HG03571 (cell line): ENCODE data around the gene MGAT5.

Experiments
- ATAC-seq: cut with Tn5 transposase; IDR thresholded peaks from one replicate; pipeline ENCODE4 v1.9.1; 2021; ENCODE audit not compliant: unreplicated experiment

Gene MGAT5

DNA sequence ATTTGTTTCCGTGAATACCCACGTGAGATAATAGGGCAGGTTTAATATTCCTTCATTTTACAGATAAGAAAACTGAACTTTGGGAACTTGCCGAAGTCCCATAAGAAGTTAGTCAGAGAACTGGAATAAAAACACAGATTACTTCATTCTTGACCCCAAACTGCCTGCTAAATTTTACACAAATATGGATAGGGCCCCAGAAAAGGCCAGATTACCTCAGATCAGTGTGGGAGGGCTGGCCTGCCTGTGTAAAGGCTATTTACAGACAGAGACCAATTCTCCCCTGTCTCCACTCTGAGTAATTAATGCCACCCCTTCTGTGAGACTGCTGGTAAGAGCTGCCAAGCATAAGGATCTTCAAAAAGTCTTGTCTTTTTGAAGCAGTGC lies 139.2 kb downstream of the MGAT5 start:
- ATAC-seq: no peak

DNA sequence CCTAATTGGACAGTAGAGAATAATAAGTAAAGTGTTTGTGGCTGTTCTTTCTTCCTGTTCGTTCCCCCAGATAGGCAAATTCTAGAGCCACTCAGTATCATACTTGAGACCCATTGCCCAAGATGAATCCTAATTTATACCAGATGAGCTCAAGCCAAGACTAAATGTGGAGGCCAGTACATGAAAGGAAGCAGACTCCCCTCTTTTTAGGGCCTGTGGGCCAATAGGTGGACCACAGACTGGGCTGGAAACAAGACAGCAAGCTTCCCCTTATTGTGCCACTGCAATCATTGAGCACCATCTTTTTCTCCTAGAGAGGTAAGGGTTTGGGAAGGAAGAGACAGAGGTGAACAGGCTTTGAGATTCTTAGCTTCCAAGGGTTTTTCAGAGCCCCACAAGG lies 141.9 kb downstream of the MGAT5 start:
- no peak for ATAC-seq

DNA sequence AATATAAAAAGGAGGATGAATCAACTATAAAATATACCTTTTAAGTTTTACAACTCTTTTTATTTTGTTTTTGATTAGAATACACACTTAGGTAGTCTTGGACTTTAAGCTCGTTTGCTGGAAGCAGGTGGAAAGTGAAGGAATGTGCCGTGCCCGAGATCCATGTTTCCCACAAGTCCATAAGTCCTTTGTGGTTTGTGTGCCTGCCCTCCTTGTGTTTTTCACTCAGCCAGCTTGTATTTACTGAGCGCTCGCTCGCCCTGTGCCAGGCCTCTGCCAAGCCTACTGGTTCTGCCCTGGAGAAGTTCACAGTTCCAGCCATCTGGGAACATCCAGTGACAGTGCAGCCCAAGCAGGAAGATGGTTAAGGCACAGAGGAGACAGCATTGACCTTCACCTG lies 142.6 kb downstream of the MGAT5 start:
- no peak for ATAC-seq

DNA sequence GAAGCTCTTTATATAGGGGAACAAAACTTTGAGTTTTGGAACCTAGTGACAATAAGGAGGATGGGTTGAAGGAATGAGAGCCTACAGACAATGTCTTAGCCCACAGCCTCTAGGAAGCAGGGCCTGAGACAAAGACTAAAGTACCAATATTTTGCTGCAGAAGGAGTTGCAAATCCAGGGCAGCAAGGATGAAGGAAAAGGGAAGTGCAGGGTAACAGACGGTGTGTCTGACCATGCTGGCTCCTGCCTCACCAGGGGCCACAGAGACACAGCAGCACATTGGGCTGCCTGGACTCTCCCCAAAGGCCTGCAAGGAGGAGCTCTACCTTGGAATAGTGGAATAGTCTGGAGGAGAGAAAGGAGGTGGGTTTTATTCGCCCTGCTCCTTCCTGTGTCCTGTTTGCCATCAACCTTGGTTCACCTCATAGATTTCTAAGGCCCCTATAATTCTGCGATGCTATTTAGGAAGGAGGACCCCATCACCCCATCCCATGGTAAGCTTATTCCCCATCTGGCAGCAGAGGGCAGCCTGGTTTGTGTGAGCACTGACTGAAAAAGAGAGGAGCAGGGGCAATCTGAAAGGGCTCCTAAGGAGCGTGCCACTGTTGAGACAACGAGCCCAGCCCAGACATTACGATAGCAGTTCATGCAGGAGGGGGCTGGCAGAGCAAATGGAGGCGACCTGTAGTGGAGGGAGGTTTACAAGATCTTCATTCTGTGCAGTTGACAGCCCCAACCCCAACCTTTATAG lies 143.4 kb downstream of the MGAT5 start:
- ATAC-seq: no peak

DNA sequence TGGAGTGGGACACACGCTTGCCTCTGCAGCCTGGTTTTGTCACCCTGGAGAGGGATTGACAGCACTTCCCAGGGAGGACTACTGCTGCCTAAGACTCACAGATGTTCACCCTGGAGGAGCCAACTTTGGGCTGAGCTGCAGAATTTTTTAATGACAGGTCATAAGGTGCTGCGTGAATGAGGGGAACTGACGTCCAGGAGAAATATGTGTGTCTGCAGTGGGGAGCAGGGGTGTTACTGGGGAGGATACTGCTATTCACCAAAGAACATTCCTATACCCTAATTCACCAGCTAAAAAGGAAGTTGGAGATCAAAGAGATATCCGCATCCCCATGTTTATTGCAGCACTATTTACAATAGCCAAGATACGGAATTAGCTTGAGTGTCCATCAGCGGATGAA lies 144.4 kb downstream of the MGAT5 start:
- no peak for ATAC-seq

DNA sequence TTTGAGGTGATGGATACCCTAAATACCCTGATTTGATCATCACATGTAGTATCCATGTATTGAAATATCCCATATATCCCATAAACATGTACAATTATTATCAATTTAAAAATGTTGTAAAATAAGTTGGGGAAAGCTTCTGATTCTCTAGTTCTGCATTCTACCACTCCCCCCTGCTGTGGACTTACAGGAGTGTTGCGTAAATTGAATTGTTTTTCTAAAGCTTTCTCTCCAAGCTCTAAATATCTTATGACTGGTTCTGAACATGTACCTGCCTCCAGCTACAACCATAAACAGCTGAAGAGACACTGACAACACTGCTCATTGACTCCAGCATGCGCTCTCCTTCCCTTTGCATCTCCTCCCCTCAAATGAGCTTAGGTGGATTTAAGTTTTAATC lies 145.2 kb downstream of the MGAT5 start:
- ATAC-seq: no peak

DNA sequence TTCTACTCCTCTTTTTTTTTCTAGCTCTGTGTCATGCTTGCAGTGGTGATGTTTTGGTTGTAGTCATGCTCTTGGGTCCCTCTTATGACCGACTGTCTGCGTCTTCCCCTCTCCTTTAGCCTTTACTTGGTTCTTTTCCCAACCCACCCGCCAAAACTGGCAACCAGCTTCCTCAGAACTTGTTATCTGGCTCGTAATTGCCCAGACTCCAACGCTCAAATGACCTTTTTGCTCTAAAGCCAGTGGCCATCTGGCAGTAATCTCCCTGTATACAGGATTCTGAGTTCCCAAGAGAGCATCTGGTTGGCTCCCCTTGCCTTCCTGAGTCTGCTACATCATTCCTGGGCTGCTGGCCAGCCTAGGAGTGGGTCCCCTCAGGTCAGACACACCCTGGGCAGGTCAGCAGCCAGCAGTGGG lies 147.2 kb downstream of the MGAT5 start:
- no peak for ATAC-seq

DNA sequence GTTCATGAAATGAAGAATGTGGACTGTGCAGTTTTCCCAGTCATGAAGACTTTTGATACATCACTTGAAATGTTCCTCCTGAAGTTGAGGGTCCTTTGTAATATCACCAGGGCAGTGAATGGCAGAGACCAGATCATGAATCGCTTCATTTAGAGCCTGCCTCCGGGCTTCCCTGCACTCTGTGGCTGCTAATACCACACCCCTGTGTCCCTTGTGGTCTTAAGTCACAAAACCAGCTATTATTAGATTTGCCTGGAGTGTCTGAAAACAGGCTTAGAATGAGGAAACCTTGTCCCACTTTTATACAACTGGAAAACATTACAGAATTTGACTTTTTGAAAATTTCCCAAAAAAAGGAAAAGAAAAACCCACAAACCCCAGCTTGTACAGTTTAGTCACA lies 147.9 kb downstream of the MGAT5 start:
- no peak for ATAC-seq

DNA sequence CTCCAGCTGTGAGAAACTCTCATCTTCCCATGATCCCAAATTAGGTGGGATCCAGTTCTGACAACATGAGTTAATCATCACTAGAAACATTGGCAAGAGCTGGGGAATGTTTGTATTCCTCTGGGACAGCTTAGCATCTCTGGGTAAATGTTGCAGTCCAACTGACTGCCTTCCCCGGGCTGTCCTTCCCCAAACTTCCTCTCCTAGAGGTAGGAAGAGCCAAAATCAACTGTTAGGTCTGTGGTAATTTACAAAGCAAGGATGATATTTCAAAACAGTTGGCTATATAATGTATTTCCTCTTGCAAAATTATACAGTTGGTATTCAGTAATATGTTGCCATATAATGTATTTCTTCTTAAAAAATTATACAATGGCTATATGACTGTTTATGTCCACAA lies 148.5 kb downstream of the MGAT5 start:
- no peak for ATAC-seq

DNA sequence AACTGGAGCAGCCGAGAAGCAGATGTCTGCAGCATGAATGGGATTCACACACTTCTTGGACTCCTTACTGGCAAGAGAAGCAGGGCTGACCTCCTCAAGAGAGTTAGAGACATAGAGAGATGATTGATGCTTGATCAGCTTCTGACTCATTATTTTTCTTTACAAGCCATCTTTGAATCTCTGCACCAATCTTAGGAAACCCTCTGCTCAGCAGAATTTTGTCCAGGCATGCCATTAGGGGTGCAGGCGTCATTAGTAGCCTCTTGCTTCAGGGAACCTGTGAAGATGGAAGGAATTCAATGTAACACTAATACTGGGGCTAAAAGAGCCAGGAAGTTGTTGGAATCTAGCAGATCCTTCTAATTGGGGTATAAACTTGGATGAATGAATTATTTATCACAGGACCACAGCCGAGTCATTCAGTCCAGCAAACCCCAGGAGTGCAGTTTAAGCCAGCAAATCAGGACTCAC lies 151.8 kb downstream of the MGAT5 start:
- ATAC-seq: no peak

DNA sequence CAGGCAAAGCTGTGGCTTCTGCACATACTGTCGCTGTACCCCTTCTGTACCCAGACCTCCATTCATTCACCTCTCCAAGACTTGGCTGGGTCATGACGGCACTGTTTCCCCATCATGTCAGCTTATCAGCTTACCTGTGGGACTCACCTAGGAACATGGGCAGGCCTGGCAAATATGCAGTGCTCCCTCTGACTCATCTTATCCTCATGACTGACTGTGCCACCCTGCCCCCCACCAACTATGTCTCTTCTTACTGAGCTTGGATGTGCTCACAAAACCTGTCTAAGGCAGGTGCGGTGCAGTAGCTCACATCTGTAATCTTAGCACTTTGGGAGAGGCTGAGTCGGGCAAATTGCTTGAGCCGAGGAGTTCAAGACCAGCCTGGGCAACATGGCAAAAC lies 152.4 kb downstream of the MGAT5 start:
- ATAC-seq: no peak

DNA sequence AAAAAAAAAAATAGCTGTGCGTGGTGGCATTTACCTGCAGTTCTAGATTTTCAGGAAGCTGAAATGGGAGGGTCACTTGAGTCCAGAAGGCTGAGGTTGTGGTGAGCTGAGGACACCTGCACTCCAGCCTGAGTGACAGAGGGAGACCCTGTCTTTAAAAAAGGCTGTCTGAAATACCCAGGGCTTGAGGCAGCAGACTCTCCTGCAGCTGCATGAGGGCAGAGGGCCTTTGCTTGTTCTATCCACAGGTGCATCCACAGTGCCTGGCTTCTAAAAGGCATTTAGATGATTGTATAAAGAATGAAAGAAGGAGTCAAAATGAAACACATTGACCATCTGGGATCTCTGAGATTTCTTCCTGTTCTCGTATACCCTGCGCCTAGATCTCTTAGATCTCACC lies 152.9 kb downstream of the MGAT5 start:
- no peak for ATAC-seq

DNA sequence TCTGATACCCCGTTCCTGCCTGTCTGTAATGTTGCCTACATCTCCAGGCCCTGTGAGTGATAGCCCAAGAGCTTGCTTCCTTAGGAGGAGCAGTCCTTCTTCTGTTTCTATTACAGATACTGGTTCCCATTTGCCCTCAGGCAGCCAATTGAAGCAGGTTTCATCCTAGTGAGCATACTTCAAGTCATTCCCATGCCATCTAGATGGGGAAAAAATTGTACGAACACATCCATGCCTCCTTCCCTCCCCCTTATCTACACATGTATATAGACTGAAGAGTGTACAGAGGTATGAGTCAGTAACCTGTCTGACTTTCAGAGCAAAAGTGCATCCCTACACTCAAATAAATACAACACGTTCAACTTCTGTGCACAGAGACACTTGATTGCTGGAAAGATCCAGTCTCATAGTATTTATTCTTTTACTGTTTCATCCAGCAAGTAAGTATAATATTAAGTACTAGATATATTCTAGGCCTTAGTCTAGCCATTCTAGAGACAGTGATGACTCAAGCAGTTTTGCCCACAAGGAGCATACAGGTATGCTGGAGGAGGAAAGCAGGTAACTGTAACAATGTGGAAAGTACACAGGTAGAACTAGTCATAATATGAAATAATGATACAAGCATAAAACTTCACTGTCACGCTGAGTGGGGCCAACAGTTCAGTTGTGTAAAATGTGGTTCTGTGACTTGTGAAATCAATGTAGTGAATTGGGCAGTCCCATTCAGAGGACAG lies 153.4 kb downstream of the MGAT5 start:
- ATAC-seq: no peak

DNA sequence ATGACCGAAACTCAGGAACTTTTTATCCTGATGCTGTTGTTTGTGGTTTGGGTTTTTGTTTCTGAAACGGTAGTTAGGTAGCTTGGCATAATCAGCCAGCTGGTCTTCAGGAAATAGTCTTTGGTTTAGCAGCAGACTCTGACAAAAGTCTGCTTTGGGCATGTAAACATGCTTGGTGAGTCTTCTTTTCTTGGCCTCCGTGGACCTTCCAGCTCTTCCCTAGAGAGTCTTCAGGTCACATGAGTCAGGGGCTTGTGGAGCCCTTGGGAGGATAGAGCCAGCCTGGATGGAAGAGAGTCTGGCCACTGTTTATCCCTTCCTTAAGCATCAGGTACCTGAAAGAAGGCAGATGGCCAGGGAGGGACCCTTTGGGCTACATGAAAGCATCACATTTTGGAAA lies 154.5 kb downstream of the MGAT5 start:
- ATAC-seq: no peak

DNA sequence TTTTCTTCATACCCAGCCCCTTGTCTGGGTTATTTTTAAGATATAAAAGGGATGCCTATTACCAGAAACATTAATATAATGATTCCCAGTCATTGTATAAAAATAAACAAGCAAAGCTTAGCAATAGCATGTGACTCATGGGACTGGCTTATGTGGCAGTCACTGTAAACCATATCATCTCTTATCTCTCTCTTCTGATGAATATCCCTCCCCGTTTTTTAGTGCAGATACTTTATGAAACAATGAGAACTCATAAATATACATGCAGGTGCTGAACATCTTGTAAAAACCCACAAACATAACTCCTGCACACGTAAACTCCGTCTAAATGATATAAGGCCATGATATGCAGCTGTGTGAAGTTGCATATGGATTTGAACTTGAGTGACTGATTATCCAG lies 154.9 kb downstream of the MGAT5 start:
- no peak for ATAC-seq

DNA sequence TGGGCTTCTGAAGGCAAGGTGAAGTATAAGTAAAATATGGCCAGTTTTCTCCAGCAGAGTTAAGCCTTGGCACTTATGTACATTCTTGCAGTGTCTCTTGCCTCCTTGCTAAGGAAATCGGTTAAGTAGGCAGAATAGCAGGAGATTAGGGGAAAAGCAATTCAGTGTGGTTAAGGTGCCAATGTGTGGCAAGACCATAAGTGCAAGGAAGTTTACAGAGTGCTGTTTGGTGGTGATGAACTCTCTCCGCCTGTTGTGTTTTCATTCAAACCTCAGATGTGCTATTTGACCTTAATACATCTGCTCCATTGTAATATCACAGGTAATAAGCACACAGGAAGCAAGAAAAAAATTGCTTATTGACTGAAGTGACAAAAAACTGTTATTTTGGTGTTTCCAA lies 156.1 kb downstream of the MGAT5 start:
- no peak for ATAC-seq

DNA sequence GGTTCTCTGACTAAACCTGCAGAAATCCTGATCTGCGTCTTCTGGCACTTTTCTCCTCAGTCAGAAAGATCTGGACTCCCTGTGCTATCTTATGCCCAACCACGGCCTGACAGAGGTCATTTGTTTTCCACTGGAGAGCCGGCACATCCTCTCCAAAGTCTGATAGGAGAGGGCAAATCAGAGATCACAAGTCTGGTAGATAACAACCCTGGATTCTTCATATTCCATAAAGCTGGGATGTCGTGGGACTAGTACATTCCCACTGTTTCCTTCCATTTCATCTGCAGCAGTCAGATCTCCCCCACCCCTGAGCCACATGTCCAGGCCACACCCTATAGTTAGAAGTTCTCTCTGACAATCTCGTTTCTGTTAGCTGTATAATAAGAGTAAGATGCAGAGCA lies 157.0 kb downstream of the MGAT5 start:
- no peak for ATAC-seq

DNA sequence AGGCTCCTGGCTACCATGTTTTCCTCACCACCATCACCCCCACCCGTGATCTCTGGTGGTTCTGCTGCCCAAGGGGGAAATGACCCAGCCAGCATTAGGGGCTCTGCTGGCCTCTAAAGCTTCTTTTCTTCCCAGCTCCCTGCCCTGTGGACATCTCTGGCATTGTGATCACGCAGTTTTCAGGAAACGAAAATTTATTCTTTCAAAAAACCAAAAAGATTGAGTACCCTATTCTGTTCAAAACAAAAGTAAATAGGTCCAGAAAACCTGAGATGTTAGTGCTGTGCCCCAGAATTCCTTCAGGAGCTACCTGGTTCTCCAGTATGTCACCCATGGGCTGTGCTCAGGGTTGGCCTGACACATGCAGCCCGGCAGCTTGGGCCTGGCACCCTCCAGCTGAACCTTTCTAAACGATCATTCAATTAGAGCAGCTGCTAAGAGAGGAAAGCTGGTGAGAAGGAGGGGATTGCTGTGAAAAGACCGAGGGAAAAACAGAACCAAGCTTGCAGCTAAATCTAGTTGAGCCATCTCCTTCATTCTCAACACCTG lies 157.5 kb downstream of the MGAT5 start:
- no peak for ATAC-seq

DNA sequence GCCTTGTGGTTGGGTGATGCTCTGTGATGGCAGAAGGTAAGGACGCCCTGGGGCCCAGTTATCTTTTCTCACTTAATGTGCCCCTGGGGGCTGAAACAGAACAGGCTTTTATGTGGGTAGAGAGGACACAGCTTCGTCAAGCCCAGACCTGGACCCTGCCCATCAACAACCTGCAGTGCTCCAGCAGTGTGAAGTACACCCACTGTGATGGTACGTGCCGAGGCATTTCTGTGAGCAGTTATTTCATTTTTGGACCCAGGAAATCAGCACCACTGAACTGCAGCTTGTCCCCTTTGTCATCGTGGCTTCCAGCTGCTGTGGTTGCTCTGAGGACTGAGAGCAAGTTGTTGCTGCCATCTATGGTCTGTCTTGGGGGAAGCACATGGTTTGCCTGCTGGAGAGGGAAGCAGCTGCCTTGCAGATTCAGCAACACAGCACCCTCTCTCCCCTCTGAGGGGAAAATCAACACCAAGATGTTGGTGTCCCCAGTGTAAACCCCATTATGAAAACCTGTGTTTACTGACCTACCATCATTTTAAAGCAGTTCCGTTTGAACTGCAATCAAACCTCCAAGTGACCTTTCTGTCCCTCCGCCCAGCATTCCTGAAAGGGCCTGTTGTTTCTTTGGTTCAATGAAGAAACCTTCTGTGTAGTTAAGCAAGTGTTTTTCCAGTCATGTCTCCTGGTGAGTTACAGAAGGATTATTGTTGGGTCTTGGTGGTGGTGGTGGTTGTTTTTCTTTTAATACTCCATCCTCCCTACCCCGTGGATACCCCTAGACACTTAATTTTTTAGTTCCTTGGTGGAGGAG lies 158.2 kb downstream of the MGAT5 start:
- ATAC-seq: peak; percentile 98

DNA sequence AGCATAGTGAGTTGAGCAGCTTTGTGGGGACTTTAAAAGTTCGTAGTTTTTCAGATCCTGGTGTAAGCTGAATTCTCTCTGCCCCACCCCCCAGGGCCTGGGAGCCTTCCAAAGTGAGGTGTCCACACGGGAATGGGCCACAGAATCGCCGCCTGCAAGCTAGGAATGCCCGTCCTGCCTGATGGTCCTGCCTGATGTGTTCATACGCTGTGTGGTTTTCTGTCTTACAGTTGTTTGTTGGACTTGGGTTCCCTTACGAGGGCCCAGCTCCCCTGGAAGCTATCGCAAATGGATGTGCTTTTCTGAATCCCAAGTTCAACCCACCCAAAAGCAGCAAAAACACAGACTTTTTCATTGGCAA lies 158.7 kb downstream of the MGAT5 start:
- ATAC-seq: no peak

DNA sequence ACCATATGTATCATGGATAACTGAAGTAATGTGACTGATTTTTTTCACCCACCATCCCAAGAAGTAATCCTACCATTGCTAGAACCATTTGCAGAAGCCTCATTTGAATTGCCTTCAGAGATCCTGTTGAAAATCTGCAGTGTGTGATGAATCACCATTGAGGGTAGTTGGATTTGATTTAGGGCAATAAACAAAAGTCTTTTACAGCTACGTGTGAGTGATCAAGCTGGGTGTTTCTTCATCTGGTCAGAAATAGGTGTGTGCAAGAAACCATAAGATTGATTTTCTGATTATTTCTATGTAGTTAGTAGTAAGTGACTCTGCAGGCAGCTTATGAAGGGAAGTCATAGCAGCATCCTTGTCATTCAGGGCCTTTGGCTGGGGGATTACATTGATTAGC lies 159.6 kb downstream of the MGAT5 start:
- ATAC-seq: no peak

DNA sequence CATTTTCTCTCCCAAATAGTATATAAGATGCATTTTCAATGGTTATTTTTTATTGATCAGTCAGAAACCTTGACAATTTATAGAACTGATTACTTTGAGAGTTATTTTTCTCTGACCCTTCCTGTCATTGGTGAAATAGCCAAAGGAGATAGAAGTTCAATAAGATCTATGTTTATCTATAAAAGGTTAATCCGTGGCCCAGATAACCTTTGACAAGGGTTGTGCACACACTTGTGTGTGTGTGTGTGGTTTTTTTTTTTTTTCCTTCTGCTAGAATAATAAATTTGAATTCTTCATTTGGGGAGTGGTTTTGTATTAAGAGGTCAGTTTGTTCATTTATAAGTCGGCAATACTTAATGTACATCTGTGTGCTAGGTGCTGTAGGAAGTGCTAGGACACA lies 160.0 kb downstream of the MGAT5 start:
- ATAC-seq: no peak
